Activated CD4-positive, alpha-beta T cell treated with anti-CD3 and anti-CD28 coated beads, Interleukin-2, Interleukin-4, amounts not matched to agents 100 ng/mL and 50 ng/mL, durations not matched to agents 16 hours and 8 hours (primary cell): Measurements from ENCODE around the gene RING1.

Experiments used
- DNase-seq: peaks from one replicate; pipeline ENCODE4 v3.0.0-alpha.2; 2020; ENCODE audit warnings: low spot score

RING1 gene

GRCh38 chr6:33247977-33248642 is 39.8 kb downstream of the RING1 start:
- DNase-seq = peak; percentile 93

- no peak for DNase-seq
These were observed 40.3 kb downstream of the RING1 start for GRCh38 chr6:33248643-33248931.

- peak; percentile 99 for DNase-seq
These were observed 40.8 kb downstream of the RING1 start for GRCh38 chr6:33248932-33249731.

- peak; percentile 27 for DNase-seq
These were observed 41.7 kb downstream of the RING1 start for GRCh38 chr6:33249732-33250630.

GRCh38 chr6:33250731-33251130 is 42.4 kb downstream of the RING1 start:
- DNase-seq = no peak

GRCh38 chr6:33251395-33252012 is 43.2 kb downstream of the RING1 start:
- no peak for DNase-seq

GRCh38 chr6:33252759-33253158 is 44.5 kb downstream of the RING1 start:
- DNase-seq = no peak

GRCh38 chr6:33254591-33254990 is 46.3 kb downstream of the RING1 start:
- no peak for DNase-seq

- DNase-seq = no peak
These were observed 50.7 kb downstream of the RING1 start for GRCh38 chr6:33259032-33259431.
